ENCODE measurements around the gene TMEM61.

DNA sequence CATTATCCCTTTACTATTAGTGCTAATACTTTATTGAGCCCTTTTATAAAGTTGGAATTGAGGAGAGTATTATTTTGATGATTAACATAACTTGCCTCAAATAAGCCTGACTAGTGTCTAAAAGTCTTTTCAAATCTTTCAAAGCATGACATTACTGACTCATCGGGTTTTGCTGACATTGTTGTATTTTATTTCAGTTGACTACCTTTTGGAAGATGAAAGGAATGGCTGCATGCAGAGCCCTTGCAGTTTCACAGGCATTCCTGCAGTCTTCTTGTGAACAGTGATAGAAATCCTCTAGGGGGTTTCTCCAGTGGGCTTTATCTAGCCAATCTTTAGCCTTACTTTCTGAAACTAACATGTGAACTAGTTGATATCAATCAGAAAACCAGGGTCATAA is 43.0 kb upstream of the TMEM61 start:
- TF ChIP-seq, protein P1, sequence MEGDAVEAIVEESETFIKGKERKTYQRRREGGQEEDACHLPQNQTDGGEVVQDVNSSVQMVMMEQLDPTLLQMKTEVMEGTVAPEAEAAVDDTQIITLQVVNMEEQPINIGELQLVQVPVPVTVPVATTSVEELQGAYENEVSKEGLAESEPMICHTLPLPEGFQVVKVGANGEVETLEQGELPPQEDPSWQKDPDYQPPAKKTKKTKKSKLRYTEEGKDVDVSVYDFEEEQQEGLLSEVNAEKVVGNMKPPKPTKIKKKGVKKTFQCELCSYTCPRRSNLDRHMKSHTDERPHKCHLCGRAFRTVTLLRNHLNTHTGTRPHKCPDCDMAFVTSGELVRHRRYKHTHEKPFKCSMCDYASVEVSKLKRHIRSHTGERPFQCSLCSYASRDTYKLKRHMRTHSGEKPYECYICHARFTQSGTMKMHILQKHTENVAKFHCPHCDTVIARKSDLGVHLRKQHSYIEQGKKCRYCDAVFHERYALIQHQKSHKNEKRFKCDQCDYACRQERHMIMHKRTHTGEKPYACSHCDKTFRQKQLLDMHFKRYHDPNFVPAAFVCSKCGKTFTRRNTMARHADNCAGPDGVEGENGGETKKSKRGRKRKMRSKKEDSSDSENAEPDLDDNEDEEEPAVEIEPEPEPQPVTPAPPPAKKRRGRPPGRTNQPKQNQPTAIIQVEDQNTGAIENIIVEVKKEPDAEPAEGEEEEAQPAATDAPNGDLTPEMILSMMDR (conservative IDR thresholded peaks at IDR 0.05 in 1 of 2, IDR thresholded peaks at IDR 0.05 in 1 of 2; ENCODE audit: low read depth in 1 of 2, low read length in 2 of 2), result no peak
- no peak for TF ChIP-seq EZH2 (IDR thresholded peaks at IDR 0.05; ENCODE audit: low read length, missing control alignments)
